IMR-90 (cell line): ENCODE results near the gene LMAN2L. TPM values are rescaled to one million over a fixed set of nuclear protein-coding genes. Genes with fewer than 3 reads are reported as not detected.

Experiments
- ATAC-seq: fragments of 200-7000 bp; cut with Tn5 transposase; 2 replicates; pipeline ENCODE4 v1.9.1; 2020; ENCODE audit warnings: low read depth, mild to moderate bottlenecking, moderate library complexity
- BruUV-seq: library from RNA; stranded (reverse); fragments of 400-500 nt; replicated peaks from 2 replicates; lab custom pipeline; 2021; lab: Mats Ljungman, UMichigan
- CTCF ChIA-PET: fragments of 300-600 bp; formaldehyde crosslinking; extraction: SDS; loops from one replicate; lab custom pipeline; 2021; ENCODE audit warnings: antibody characterized with exemption; lab: Yijun Ruan, JAX
- POLR2A ChIA-PET: fragments of 300-600 bp; sonication (Branson Sonifier 250); formaldehyde crosslinking; loops from one replicate; lab custom pipeline; 2022; ENCODE audit warnings: antibody characterized with exemption; ENCODE audit not compliant: unreplicated experiment; lab: Charles Lee
- DNase-seq: peaks from one replicate; pipeline ENCODE4 v3.0.0; 2013
- H2AFZ ChIP-seq: replicated peaks from 2 replicates; pipeline ENCODE3; 2013; ENCODE audit warnings: low read length, mild to moderate bottlenecking; ENCODE audit not compliant: poor library complexity
- H2AK5ac ChIP-seq: 2 replicates; pipeline ENCODE4 v1.6.1; 2013; ENCODE audit warnings: low read depth, low read length, inconsistent platforms
- H2AK9ac ChIP-seq: replicated peaks from 2 replicates; pipeline ENCODE3; 2013; ENCODE audit warnings: mild to moderate bottlenecking, low read depth, low read length, moderate library complexity; ENCODE audit not compliant: poor library complexity
- H2BK120ac ChIP-seq: 2 replicates; pipeline ENCODE4 v1.6.1; 2013; ENCODE audit warnings: low read depth, low read length, inconsistent platforms
- H2BK15ac ChIP-seq: 3 replicates; pipeline ENCODE4 v1.6.1; 2013; ENCODE audit warnings: low read depth, low read length, inconsistent platforms
- H2BK20ac ChIP-seq: 2 replicates; pipeline ENCODE4 v1.6.1; 2013; ENCODE audit warnings: low read depth, mild to moderate bottlenecking, inconsistent platforms, low read length, moderate library complexity
- H2BK5ac ChIP-seq: 2 replicates; pipeline ENCODE4 v1.6.1; 2013; ENCODE audit warnings: mild to moderate bottlenecking, low read depth, low read length, inconsistent platforms; ENCODE audit not compliant: poor library complexity, severe bottlenecking
- H3K14ac ChIP-seq: replicated peaks from 2 replicates; pipeline ENCODE4 v1.6.1; 2013; ENCODE audit warnings: low read depth, low read length, inconsistent platforms
- H3K18ac ChIP-seq: 2 replicates; pipeline ENCODE4 v1.6.1; 2013; ENCODE audit warnings: low read depth, low read length, control low read depth
- H3K23ac ChIP-seq: 2 replicates; pipeline ENCODE4 v1.6.1; 2013; ENCODE audit warnings: low read depth, low read length, inconsistent platforms
- H3K27ac ChIP-seq: 2 replicates; pipeline ENCODE4 v1.5.1; 2013; ENCODE audit warnings: mild to moderate bottlenecking, control low read depth, low read length; ENCODE audit not compliant: insufficient read depth
- H3K27me3 ChIP-seq: 2 replicates; pipeline ENCODE4 v1.6.1; 2013; ENCODE audit warnings: low read length; ENCODE audit not compliant: control insufficient read depth, insufficient read depth
- H3K36me3 ChIP-seq: 2 replicates; pipeline ENCODE4 v1.6.1; 2013; ENCODE audit warnings: low read length, mixed read lengths; ENCODE audit not compliant: control insufficient read depth, insufficient read depth
- H3K4ac ChIP-seq: 2 replicates; pipeline ENCODE4 v1.6.1; 2013; ENCODE audit warnings: low read depth, low read length, inconsistent platforms
- H3K4me1 ChIP-seq: 2 replicates; pipeline ENCODE4 v1.6.1; 2013; ENCODE audit warnings: low read length, mixed read lengths; ENCODE audit not compliant: control insufficient read depth, insufficient read depth
- H3K4me2 ChIP-seq: 2 replicates; pipeline ENCODE4 v1.6.1; 2013; ENCODE audit warnings: low read depth, mild to moderate bottlenecking, control low read depth, low read length, moderate library complexity
- H3K4me3 ChIP-seq: 2 replicates; pipeline ENCODE4 v1.5.1; 2013; ENCODE audit warnings: low read depth, mild to moderate bottlenecking, control low read depth, low read length, moderate library complexity; ENCODE audit not compliant: insufficient read depth
- H3K56ac ChIP-seq: 2 replicates; pipeline ENCODE4 v1.6.1; 2013; ENCODE audit warnings: low read length, inconsistent platforms; ENCODE audit not compliant: insufficient read depth; ENCODE audit errors: extremely low read depth
- H3K79me1 ChIP-seq, 2 experiments: 2 replicates each; pipeline ENCODE4 v1.6.1; 2013; ENCODE audit warnings: low read length in 2 of 2, inconsistent platforms in 1 of 2, low read depth in 1 of 2
- H3K9ac ChIP-seq: 2 replicates; pipeline ENCODE4 v1.6.1; 2013; ENCODE audit warnings: low read depth, low read length, control low read depth
- H3K9me1 ChIP-seq: 2 replicates; pipeline ENCODE4 v1.6.1; 2013; ENCODE audit warnings: low read length, inconsistent platforms; ENCODE audit not compliant: insufficient read depth
- H3K9me3 ChIP-seq: 2 replicates; pipeline ENCODE4 v1.6.1; 2013; ENCODE audit warnings: low read length; ENCODE audit not compliant: control insufficient read depth, insufficient read depth
- H4K20me1 ChIP-seq: 2 replicates; pipeline ENCODE4 v1.6.1; 2013; ENCODE audit warnings: low read length, inconsistent platforms; ENCODE audit not compliant: insufficient read depth
- H4K5ac ChIP-seq: 2 replicates; pipeline ENCODE4 v1.6.1; 2013; ENCODE audit warnings: mild to moderate bottlenecking, low read depth, low read length, control low read depth
- H4K8ac ChIP-seq, 2 experiments: 2 replicates each; pipeline ENCODE4 v1.6.1; 2013; ENCODE audit warnings: low read depth in 2 of 2, low read length in 2 of 2, control low read depth in 1 of 2, inconsistent platforms in 1 of 2
- H4K91ac ChIP-seq: 2 replicates; pipeline ENCODE4 v1.6.1; 2013; ENCODE audit warnings: low read depth, low read length, inconsistent platforms; ENCODE audit not compliant: insufficient read depth
- CEBPB ChIP-seq: IDR thresholded peaks from 2 replicates; pipeline ENCODE4 v1.6.1; 2012; ENCODE audit warnings: low read depth, low read length, improper control_type of control experiment
- CHD1 ChIP-seq: IDR thresholded peaks from 2 replicates; pipeline ENCODE4 v1.6.1; 2012; ENCODE audit warnings: low read depth, low read length, improper control_type of control experiment
- FOS ChIP-seq: fragments of 150-350 bp; IDR thresholded peaks from 2 replicates; pipeline ENCODE4 v1.6.1; 2016; ENCODE audit warnings: low read depth, low read length
- MAFK ChIP-seq: IDR thresholded peaks from 2 replicates; pipeline ENCODE4 v1.6.1; 2012; ENCODE audit warnings: low read depth, low read length, improper control_type of control experiment
- NFE2L2 ChIP-seq: fragments of 150-350 bp; IDR thresholded peaks from 2 replicates; pipeline ENCODE4 v1.6.1; 2016; ENCODE audit warnings: low read depth, mild to moderate bottlenecking, low read length
- POLR2A ChIP-seq: IDR thresholded peaks from 2 replicates; pipeline ENCODE4 v1.6.1; 2012; ENCODE audit warnings: mild to moderate bottlenecking, low read depth, low read length
- RCOR1 ChIP-seq: IDR thresholded peaks from 2 replicates; pipeline ENCODE4 v1.6.1; 2012; ENCODE audit warnings: mild to moderate bottlenecking, low read length, improper control_type of control experiment; ENCODE audit not compliant: insufficient replicate concordance
- RFX5 ChIP-seq: IDR thresholded peaks from 2 replicates; pipeline ENCODE4 v1.8.0; 2012; ENCODE audit warnings: low read depth, mild to moderate bottlenecking, low read length, moderate library complexity
- WGBS, 2 experiments: methylation state at CpG; one replicate each; pipeline versions ENCODE4 v1.1.5 to v1.1.7; 2013; ENCODE audit warnings: missing lambda C conversion rate in 2 of 2; ENCODE audit not compliant: insufficient read length in 1 of 2; ENCODE audit errors: extremely low coverage in 2 of 2; 5-methylcytosine and 5-hydroxymethylcytosine counted together
- dilution Hi-C: fragments of 300-500 bp; cut with HindIII; formaldehyde crosslinking; loops from one replicate; pipeline ENCODE4 v1.14.3; 2018; ENCODE audit warnings: low sequenced_read_pairs; ENCODE audit not compliant: unreplicated experiment
- in situ Hi-C: fragments of 300-500 bp; cut with MboI; formaldehyde crosslinking; loops from 3 replicates; pipeline ENCODE4 v1.14.3; 2019; ENCODE audit warnings: low sequenced_read_pairs, inconsistent platforms, mixed read lengths
- intact Hi-C: fragments of 100-400 bp; cut with micrococcal nuclease; formaldehyde crosslinking; loops from 2 replicates; pipeline ENCODE4 v1.10.0; 2022
- polyA plus RNA-seq, 3 experiments: library from polyadenylated mRNA; depleted of rRNA; stranded (reverse); fragments of >200 nt; gene quantifications; 2 replicates each; pipeline ENCODE4 v1.2.3, GENCODE V29; 2012; ENCODE audit warnings: low replicate concordance in 1 of 3
- total RNA-seq: library from RNA; depleted of rRNA; stranded (reverse); fragments of >200 nt; gene quantifications from 2 replicates; pipeline ENCODE4 v1.2.3, GENCODE V29; 2012
- TF ChIP-seq, protein P1 (sequence below): fragments of 150-350 bp; IDR thresholded peaks from 2 replicates; pipeline ENCODE4 v1.6.1; 2016; ENCODE audit warnings: low read depth, mild to moderate bottlenecking, low read length, moderate library complexity, borderline replicate concordance
- TF ChIP-seq, protein P2 (sequence below): fragments of 150-350 bp; IDR thresholded peaks from 2 replicates; pipeline ENCODE4 v1.6.1; 2017; ENCODE audit warnings: mild to moderate bottlenecking, antibody characterized with exemption, low read length, low read depth

The LMAN2L gene
- total and polyA plus RNA-seq, 2 of the 4 experiments (the other 2 are of a cell fraction): 22.5 to 22.9 TPM

DNA sequence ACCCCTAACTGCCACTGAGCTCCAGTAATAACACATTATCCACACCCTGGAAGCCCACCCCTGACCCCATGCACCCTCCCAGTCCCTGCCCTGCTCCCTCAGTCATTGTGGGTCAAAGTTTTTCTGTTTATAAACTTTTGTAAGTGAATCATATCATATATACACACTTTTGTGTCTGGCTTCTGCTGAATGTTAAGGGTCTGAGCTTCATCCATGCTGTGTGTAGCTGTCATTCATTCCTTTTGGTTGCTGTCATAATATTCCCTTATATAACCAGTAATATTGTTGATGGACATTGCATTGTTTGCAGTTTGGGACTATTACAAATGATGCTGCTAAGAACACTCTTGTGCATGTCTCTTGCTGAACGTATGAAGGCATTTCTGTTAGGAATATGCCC, 35.3 kb upstream of the LMAN2L start:
- Histone ChIP-seq H3K56ac (no peak overlapping the region), H4K8ac (no peak overlapping the region), H3K4me3 (no peak overlapping the region), H2BK120ac (no peak overlapping the region), H4K5ac (no peak overlapping the region), H3K36me3 (no peaks in the 10 kb centered on the region), H4K91ac (no peak overlapping the region), H3K4me1 (peaks cover 7% of the 10 kb centered on the region), H3K9ac (no peak overlapping the region), H2AFZ (no peak overlapping the region), H3K14ac (no peak overlapping the region), H2AK9ac (no peak overlapping the region), H3K4ac (no peak overlapping the region), H2BK20ac (no peak overlapping the region), H4K20me1 (no peaks in the 10 kb centered on the region), H3K9me3 (no peaks in the 10 kb centered on the region), H3K79me1 (peaks cover 2 to 9% of the 10 kb centered on the region in 2 experiments; a peak in 1 of 4 replicates), H2BK15ac (no peak overlapping the region), H2BK5ac (no peak overlapping the region), H3K27ac (no peak overlapping the region), H3K4me2 (no peak overlapping the region), H3K27me3 (no peaks in the 10 kb centered on the region), H3K9me1 (peaks cover 7% of the 10 kb centered on the region; the same call in 1 of the 2 replicates), H2AK5ac (no peak overlapping the region), H3K23ac (0 out of 2 replicates have a peak overlapping the region, but pooled peaks have one; percentile 53), H3K18ac (no peak overlapping the region)
- ChIA-PET POLR2A (no interaction called here), CTCF (interaction anchor here (0.8 kb wide), 1 partner anchor 12 kb away, joined by 3 read pairs; no protein-coding TSS in a partner anchor)
- ATAC-seq (peak; percentile 80), DNase-seq (peak; percentile 66)
- dilution Hi-C loops (no loop called here), intact Hi-C loops (no loop called here), in situ Hi-C loops (no loop called here)
- no CpG with 5 or more reads among the region's 1 CpG for WGBS, 2 experiments
- TF ChIP-seq FOS (no peak), POLR2A (no peak), MAFK (no peak), RFX5 (no peak), RCOR1 (no peak), NFE2L2 (no peak), CHD1 (no peak), CEBPB (no peak)
- TF ChIP-seq, protein P1, sequence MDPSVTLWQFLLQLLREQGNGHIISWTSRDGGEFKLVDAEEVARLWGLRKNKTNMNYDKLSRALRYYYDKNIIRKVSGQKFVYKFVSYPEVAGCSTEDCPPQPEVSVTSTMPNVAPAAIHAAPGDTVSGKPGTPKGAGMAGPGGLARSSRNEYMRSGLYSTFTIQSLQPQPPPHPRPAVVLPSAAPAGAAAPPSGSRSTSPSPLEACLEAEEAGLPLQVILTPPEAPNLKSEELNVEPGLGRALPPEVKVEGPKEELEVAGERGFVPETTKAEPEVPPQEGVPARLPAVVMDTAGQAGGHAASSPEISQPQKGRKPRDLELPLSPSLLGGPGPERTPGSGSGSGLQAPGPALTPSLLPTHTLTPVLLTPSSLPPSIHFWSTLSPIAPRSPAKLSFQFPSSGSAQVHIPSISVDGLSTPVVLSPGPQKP: no peak
- TF ChIP-seq, protein P2, sequence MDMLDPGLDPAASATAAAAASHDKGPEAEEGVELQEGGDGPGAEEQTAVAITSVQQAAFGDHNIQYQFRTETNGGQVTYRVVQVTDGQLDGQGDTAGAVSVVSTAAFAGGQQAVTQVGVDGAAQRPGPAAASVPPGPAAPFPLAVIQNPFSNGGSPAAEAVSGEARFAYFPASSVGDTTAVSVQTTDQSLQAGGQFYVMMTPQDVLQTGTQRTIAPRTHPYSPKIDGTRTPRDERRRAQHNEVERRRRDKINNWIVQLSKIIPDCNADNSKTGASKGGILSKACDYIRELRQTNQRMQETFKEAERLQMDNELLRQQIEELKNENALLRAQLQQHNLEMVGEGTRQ: no peak
- no TSS peak for BruUV-seq
